DMS153 treated with DMSO at 0.1 percent for 48 hours (cell line): ENCODE results near the gene ENC1.
"Not testable (repeated sequence)": the region's sequence is repeated elsewhere in the genome, so short reads cannot be mapped to it uniquely, and the experiment has no call there.

Source experiments
- DNase-seq: peaks from one replicate; lab custom pipeline; 2025; ENCODE audit not compliant: unreplicated experiment; lab: John Stamatoyannopoulos, UW

ENC1 gene

DNA sequence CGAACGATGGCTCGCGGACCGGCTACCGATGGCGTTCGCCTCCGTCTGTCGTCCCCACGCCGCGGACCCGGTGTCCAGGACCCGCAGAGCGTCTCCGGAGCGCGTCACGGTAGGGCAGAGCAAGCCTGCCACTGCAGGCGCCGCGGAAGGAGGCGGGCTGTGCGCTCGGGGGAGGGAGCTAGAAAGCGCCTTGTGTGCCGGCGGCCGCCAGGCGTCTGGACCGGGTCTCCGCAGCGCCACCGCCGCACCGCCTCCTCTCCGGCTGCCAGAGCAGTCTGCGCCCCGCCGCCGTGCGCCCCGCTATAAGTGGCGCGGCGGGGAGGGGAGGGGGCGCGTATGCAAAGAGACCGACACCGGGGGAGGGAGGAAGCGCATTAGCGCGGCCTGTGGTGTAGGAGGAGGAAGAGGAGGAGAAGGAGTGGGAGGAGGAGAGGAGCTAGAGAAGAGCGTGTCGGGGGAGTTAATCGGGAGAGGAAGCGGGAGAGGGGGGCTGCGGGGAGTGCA, at the start of gene ENC1:
ENC1 (minus strand) TSS at position 279 of the 504 bp plus-strand sequence. CDS start 4,243 bp downstream, outside the sequence.
- DNase-seq = peak; percentile 69

DNA sequence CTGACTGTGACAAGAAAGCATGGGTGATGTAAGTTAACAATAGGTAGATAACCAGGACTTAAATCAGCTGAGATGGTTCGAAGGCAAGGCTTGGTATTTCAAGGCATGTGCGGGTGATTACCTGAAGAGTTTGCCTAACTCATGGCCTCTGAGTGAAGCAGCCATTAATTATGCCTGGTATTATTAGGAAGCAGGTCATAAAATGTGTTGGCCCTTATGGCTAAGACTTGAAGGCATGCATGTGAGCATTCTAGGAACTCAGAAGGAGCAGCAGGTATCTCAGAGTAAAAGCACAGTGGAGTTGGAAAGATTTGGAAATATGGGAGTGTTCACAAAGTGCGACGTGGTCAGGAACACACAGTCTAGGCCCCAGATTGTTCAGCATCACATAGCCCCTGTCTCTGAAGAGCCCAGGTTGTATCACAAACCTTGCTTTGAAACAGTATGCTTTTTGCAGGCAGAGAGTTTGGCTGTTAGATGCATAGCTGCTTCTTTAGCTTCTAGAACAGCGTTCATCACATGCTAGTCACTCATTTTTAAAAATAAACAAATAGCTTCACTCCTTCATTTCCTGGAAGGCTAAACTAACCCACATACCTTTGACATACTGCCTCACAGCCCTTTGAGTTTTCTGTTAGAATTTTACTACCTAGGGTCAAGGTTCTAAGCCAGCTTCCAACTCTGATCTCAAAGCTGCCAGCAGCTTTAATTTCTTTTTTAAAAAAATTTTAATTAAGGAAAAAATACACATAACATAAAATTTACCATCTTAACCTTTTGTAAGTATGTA, 46.6 kb upstream of the ENC1 start:
- no peak for DNase-seq

- no peak for DNase-seq
These were observed 45.6 kb upstream of the ENC1 start for GRCh38 chr5:74685979-74686631.

GRCh38 chr5:74684900-74685851, 44.6 kb upstream of the ENC1 start, which contains the start of gene HEXB:
Gene HEXB (plus strand): TSS chr5:74685233. CDS start chr5:74685261, 28 bp downstream.
- DNase-seq = peak; percentile 11

GRCh38 chr5:74679966-74680365, 39.4 kb upstream of the ENC1 start:
- no peak for DNase-seq

- DNase-seq = not testable (repeated sequence)
These were observed 38.8 kb upstream of the ENC1 start for GRCh38 chr5:74679300-74679699.

- DNase-seq = not testable (repeated sequence)
These were observed 37.6 kb upstream of the ENC1 start for GRCh38 chr5:74678123-74678522.

DNA sequence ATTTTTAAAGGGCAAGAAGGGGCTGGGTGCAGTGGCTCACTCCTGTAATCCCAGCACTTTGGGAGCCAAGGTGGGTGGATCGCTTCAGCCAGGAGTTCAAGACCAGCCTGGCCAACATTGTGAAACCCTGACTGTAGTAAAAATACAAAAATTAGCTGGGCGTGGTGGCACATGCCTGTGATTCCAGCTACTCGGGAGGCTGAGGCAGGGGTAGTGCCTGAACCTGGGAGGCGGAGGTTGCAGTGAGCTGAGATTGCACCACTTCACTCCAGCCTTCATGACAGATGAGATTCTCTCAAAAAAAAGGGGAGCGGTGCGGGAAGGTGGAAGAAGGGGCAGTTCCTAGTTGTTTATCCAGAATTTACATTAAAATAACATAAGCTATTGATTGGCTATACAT, 35.9 kb upstream of the ENC1 start:
- not testable (repeated sequence) for DNase-seq

- DNase-seq = peak; percentile 1
These were observed 32.7 kb upstream of the ENC1 start for GRCh38 chr5:74673011-74673790.

DNA sequence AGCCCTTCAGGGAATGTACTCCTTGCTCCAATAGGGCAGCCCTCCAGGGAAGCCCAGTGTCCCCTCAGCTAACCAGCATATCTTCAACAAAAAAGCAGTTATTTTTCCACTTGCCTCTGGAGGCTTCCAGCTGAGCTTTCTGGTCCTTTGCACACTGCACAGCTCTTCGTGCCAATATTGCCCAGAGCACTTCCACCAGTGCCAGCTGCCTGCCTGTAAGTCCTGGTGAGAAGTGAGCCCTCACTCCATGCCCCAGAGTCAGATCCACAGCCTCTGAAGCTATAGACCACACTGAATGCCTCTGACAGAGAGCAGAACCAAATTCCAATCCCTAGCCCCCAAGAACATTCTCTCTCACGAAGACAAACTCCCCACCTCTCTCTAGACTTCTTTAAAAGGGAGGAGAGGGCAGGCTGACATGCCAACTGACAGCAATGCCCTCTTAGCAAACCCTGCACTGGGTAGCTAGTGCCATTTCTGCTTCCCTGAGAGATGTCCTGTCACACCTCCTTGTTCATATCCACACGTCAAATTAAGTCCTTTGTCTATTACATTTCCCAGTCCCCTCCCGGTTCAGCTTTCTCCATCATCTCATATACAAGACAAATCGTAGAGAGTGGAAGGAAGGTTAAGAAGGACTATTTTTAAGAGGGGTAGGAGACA, 31.8 kb upstream of the ENC1 start:
- no peak for DNase-seq

DNA sequence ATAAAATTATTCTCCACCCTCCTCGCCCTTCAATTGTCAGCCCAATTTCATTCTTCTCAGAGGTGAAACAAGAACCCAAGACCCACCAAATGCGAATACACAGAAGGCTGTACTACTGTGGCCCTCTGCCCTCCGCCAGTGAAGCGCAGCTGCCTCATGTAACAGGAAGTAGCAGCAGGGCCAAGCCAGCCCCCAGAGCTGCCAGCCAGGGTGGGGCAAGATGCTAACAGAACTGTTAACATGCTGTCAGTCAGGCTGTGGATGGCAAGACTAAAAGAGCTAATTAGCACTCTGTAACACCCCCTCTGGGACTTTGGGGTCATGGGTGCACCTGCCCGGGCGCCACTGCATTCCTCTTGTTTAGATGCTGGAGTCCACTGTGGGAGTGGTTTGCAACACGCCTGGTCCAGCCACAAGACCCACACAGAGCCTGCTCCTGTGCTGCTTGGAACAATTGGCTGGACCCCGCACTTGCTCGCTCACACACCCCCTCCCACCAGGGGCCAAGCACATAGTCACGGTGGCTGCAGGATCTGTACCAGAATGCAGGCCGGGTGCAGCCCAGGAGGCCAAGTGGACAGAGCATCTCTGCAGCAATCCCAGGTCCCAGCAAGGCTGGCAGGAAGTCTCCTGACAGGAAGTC, 30.0 kb upstream of the ENC1 start:
- DNase-seq = no peak

- no peak for DNase-seq
These were observed 29.3 kb upstream of the ENC1 start for GRCh38 chr5:74669821-74670220.

GRCh38 chr5:74667396-74667795, 26.9 kb upstream of the ENC1 start:
- DNase-seq = no peak

DNA sequence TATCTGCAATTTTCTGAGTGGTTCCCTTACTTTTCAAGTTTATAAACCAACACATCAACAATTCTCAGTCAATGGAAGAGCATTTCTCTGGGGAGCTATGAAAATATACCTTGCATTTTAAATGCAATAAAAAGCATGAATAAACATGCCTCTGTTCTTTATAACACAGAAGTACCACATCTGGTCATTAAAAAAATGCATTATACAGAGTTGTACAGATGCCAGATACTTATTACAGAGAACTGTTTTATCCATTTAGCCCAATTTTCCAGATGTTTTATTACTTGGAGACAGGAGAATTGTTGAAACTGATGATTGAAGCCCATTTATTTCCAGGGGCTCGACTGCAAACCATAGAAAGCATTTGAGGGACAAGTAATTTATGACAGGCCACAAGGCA, 25.3 kb upstream of the ENC1 start:
- DNase-seq = no peak

- no peak for DNase-seq
These were observed 24.7 kb upstream of the ENC1 start for GRCh38 chr5:74665273-74665672.

DNA sequence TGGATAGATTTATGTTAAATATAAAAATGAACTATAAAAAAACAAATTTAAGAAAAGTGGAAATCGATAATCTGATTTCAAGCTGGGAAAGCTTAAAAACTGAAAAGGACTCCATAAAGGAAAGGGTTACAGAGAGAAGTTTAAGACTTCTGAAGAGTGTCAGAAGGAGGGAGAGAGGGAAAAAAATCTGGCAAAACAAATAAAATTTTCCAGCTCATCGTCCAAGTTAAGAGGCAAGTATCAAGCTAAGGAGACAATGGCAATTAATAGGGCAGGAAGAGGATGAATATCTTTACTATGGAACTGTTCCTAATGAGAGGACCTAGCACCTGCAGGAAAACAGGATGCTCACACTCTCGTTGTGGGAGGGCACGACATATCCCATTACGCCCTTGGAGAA, 24.0 kb upstream of the ENC1 start:
- DNase-seq = no peak

- no peak for DNase-seq
These were observed 20.3 kb upstream of the ENC1 start for GRCh38 chr5:74660873-74661272.

DNA sequence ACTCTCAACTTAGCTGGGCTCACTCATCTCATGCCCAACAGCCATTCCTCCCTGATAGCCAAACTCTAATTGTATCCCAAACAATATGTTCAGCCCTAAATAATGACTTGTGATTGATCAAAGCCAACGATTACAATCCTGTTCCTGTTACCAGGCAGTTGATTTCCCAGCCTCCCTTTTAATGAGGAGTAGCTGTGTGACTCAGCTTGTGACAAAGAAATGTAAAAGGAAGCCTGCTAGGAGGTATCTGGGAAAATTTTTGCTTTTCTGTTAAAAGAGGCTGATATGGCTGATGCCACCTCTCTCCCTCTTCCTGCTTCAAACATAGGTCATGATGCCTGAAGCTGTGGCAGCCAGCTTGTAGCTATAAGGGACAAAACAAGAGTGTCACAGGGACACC, 19.6 kb upstream of the ENC1 start:
- no peak for DNase-seq

DNA sequence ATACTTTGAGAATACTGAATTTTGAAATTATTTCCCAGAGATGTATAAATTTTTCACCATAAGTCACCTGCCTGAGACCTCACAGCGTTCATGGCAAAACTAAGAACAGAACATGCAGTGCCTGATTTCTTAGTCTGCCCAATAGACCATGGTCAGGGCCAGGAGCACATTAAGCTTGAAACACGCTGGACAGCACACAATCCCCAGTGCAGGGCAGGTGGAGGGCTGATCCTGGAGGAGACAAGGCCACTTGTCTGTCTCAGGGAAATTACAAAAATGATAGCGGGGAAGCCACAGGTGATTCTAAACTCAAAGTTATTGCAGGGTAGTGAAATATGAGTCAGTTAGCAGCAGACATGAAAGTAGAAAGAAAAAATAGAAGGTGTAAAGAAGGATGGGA, 18.6 kb upstream of the ENC1 start:
- DNase-seq = no peak
